ENCODE measurements around the gene IFITM1. TPM values are rescaled to one million over a fixed set of nuclear protein-coding genes. Genes with fewer than 3 reads are reported as not detected.

Gene IFITM1
- polyA plus RNA-seq, 1 donor from 2014 or later, result 0.35 TPM

DNA sequence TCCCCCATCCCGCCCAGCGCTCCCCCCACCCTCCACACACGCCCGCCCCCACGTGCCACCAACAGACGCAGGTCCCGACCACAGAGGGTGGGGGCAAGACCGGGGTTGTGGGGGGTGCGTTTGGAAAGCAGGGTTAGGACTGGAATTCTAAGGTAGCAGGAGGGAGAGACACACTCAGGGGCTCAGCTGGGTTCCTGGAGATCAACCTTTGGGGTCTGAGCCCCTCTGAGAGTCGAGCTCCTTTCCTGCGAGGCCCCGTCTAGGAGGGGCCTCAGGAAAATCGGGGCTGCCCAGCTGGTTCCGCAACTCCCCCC lies 24.5 kb upstream of the IFITM1 start:
- no peaks in the 10 kb centered on the region for H3K79me2 ChIP-seq (replicated peaks; ENCODE audit: insufficient read depth, low read length)

DNA sequence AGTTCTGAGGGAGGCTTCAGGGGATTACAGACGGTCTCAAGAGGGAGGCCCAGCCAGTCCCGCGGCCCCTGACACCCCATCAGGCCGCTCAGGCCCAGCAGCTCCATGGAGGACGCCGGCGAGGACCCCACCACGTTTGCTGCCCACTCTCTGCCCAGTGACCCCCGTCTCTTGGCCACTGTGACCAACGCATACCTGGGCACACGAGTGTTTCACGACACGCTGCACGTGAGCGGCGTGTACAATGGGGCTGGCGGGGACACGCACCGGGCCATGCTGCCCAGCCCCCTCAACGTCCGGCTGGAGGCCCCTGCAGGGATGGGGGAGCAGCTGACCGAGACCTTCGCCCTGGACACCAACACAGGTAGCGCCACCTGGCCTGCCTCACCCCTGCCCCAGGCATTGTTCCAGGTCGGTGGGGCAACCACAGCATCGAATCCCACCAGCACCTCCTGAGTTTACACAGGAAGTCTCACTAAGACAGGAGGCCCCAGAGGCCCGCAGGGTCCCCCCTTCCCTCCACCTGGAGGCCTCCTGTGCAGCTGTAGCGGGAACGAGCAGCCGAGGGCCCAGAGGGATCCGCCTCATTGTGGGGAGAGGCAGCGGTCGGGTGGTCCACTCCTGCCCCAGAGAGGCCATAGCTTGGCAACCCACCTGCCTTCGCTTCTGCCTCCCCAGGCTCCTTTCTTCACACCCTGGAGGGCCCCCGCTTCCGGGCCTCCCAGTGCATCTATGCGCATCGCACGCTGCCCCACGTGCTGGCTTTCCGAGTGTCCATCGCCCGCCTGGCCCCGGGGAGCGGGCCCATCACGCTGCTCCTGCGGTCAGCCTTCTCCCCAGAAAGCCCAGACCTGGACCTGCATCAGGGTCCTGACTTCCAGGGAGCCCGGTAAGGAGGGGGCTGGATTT lies 23.9 kb upstream of the IFITM1 start:
- no peak overlapping the region for H3K4me3 ChIP-seq (ENCODE audit: low read length)
- TF ChIP-seq RAD21 (conservative IDR thresholded peaks at IDR 0.05), result no peak
- TF ChIP-seq, protein P1, sequence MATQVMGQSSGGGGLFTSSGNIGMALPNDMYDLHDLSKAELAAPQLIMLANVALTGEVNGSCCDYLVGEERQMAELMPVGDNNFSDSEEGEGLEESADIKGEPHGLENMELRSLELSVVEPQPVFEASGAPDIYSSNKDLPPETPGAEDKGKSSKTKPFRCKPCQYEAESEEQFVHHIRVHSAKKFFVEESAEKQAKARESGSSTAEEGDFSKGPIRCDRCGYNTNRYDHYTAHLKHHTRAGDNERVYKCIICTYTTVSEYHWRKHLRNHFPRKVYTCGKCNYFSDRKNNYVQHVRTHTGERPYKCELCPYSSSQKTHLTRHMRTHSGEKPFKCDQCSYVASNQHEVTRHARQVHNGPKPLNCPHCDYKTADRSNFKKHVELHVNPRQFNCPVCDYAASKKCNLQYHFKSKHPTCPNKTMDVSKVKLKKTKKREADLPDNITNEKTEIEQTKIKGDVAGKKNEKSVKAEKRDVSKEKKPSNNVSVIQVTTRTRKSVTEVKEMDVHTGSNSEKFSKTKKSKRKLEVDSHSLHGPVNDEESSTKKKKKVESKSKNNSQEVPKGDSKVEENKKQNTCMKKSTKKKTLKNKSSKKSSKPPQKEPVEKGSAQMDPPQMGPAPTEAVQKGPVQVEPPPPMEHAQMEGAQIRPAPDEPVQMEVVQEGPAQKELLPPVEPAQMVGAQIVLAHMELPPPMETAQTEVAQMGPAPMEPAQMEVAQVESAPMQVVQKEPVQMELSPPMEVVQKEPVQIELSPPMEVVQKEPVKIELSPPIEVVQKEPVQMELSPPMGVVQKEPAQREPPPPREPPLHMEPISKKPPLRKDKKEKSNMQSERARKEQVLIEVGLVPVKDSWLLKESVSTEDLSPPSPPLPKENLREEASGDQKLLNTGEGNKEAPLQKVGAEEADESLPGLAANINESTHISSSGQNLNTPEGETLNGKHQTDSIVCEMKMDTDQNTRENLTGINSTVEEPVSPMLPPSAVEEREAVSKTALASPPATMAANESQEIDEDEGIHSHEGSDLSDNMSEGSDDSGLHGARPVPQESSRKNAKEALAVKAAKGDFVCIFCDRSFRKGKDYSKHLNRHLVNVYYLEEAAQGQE (IDR thresholded peaks at IDR 0.05; ENCODE audit: borderline replicate concordance), result no peak
- no peak for TF ChIP-seq MXI1 (conservative IDR thresholded peaks at IDR 0.05; ENCODE audit: poor library complexity, severe bottlenecking)
- no peak for TF ChIP-seq SMC3 (conservative IDR thresholded peaks at IDR 0.05; ENCODE audit: poor library complexity)
- TF ChIP-seq POLR2AphosphoS5 (IDR thresholded peaks at IDR 0.05), result no peak
- TF ChIP-seq, protein P2, sequence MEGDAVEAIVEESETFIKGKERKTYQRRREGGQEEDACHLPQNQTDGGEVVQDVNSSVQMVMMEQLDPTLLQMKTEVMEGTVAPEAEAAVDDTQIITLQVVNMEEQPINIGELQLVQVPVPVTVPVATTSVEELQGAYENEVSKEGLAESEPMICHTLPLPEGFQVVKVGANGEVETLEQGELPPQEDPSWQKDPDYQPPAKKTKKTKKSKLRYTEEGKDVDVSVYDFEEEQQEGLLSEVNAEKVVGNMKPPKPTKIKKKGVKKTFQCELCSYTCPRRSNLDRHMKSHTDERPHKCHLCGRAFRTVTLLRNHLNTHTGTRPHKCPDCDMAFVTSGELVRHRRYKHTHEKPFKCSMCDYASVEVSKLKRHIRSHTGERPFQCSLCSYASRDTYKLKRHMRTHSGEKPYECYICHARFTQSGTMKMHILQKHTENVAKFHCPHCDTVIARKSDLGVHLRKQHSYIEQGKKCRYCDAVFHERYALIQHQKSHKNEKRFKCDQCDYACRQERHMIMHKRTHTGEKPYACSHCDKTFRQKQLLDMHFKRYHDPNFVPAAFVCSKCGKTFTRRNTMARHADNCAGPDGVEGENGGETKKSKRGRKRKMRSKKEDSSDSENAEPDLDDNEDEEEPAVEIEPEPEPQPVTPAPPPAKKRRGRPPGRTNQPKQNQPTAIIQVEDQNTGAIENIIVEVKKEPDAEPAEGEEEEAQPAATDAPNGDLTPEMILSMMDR (IDR thresholded peaks at IDR 0.05; ENCODE audit: poor library complexity, severe bottlenecking), result no peak
- no peak for TF ChIP-seq TAF1 (IDR thresholded peaks at IDR 0.05; ENCODE audit: low read depth)
- TF ChIP-seq EP300 (conservative IDR thresholded peaks at IDR 0.05; ENCODE audit: poor library complexity, severe bottlenecking), result no peak
- no peak for TF ChIP-seq EZH2 (IDR thresholded peaks at IDR 0.05; ENCODE audit: borderline replicate concordance, insufficient read depth, low read length, poor library complexity, severe bottlenecking)

More for the DNA sequence above, 24.5 kb upstream of the IFITM1 start:
- Histone ChIP-seq H2AFZ (ENCODE audit: low read depth, low read length) (no peak overlapping the region), H3F3A (ENCODE audit: insufficient read depth, low read length, poor library complexity, severe bottlenecking) (no peaks in the 10 kb centered on the region), H3K36me3 (ENCODE audit: insufficient read depth, low read length) (no peaks in the 10 kb centered on the region), H4K20me1 (ENCODE audit: insufficient read depth) (no peaks in the 10 kb centered on the region), H3K4me2 (ENCODE audit: low read length) (no peak overlapping the region), H3K9me2 (ENCODE audit: insufficient read depth, low read length) (no peaks in the 10 kb centered on the region), H3K27ac (ENCODE audit: low read length) (no peak overlapping the region), H3K27me3 (ENCODE audit: insufficient read depth, low read depth, low read length) (peaks cover 19% of the 10 kb centered on the region), H3K9ac (ENCODE audit: low read length) (no peak overlapping the region), H3K9me3 (ENCODE audit: low read length) (no peaks in the 10 kb centered on the region), H3K4me3 (ENCODE audit: low read length) (no peak overlapping the region)
- TF ChIP-seq SMC3 (conservative IDR thresholded peaks at IDR 0.05; ENCODE audit: poor library complexity), result no peak
- TF ChIP-seq POLR2AphosphoS5 (IDR thresholded peaks at IDR 0.05), result no peak
- TF ChIP-seq EZH2 (IDR thresholded peaks at IDR 0.05; ENCODE audit: borderline replicate concordance, insufficient read depth, low read length, poor library complexity, severe bottlenecking), result no peak
- TF ChIP-seq TAF1 (IDR thresholded peaks at IDR 0.05; ENCODE audit: low read depth), result no peak
- no peak for TF ChIP-seq EP300 (conservative IDR thresholded peaks at IDR 0.05; ENCODE audit: poor library complexity, severe bottlenecking)
- TF ChIP-seq, protein P1 (IDR thresholded peaks at IDR 0.05; ENCODE audit: borderline replicate concordance), result no peak
- TF ChIP-seq, protein P2 (IDR thresholded peaks at IDR 0.05; ENCODE audit: poor library complexity, severe bottlenecking), result no peak
- no peak for TF ChIP-seq MXI1 (conservative IDR thresholded peaks at IDR 0.05; ENCODE audit: poor library complexity, severe bottlenecking)
- TF ChIP-seq RAD21 (conservative IDR thresholded peaks at IDR 0.05), result no peak

More for the DNA sequence above, 23.9 kb upstream of the IFITM1 start:
- Histone ChIP-seq H3F3A (ENCODE audit: insufficient read depth, low read length, poor library complexity, severe bottlenecking) (no peaks in the 10 kb centered on the region), H3K4me2 (ENCODE audit: low read length) (no peak overlapping the region), H3K27ac (ENCODE audit: low read length) (no peak overlapping the region), H3K79me2 (replicated peaks; ENCODE audit: insufficient read depth, low read length) (no peaks in the 10 kb centered on the region), H3K27me3 (ENCODE audit: insufficient read depth, low read depth, low read length) (peaks cover 19% of the 10 kb centered on the region), H3K36me3 (ENCODE audit: insufficient read depth, low read length) (no peaks in the 10 kb centered on the region), H3K9me3 (ENCODE audit: low read length) (no peaks in the 10 kb centered on the region), H3K9ac (ENCODE audit: low read length) (no peak overlapping the region), H4K20me1 (ENCODE audit: insufficient read depth) (no peaks in the 10 kb centered on the region), H2AFZ (ENCODE audit: low read depth, low read length) (no peak overlapping the region), H3K9me2 (ENCODE audit: insufficient read depth, low read length) (no peaks in the 10 kb centered on the region)

Measured in neural cell (in vitro differentiated cells).